Central memory CD4-positive, alpha-beta T cell (primary cell): Measurements from ENCODE around the gene AURKA.

Experiments
- DNase-seq: peaks from one replicate; pipeline ENCODE4 v3.0.0; 2022

AURKA gene

DNA sequence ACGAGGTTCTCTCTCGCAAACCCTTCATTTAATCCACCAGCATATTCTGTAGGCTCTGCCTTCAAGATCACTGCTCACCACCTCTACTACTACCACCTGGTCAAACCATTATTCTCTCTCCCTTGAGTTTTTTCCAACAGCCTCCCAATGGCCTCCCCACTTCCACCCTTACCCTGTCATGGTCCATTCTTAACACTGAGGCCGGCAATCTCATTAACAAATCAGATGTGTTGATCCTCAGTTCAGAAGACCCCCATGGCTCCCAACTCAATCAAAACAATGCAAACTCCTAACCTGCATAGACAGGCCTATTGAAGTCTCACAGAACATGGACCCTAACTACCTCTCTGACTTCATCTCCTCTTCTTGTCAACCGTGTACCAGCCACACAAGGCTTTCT lies 2.2 kb downstream of the AURKA start:
- no peak for DNase-seq

DNA sequence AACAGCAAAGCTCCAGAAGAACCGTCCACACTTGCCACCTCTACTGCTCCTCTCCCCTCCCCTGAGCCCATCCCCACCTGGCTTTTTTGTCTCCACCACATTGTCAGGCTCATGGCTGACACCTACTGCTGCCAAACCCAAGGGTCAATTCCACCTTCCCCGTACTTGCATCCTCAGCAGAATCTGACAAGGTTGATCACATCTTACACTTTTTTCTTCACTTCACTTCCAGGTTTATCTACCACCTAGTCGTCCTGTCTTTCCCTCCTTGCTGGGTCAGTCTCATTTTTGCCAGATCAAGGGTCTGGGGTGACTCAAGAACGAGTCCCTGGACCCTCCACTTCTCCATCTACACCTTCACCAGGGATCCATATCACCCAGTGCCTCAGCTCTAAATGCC lies 3.1 kb downstream of the AURKA start:
- DNase-seq = no peak

DNA sequence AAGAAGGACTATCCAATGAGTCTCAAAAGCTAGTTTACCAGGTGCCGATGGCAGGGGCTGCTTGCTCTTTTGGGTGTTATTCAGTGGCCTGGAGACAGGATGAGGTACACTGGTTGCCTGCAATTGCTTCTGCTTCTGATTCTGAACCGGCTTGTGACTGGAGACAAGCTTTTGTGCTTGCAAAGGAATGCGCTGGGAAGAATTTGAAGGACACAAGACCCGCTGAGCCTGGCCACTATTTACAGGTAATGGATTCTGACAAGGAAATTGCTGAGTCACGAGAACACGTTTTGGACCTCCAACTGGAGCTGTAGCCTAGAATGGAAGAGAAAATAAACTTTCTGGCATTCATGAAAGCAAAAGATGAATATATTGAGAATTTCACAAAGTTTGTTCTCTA lies 5.8 kb downstream of the AURKA start:
- DNase-seq = no peak

DNA sequence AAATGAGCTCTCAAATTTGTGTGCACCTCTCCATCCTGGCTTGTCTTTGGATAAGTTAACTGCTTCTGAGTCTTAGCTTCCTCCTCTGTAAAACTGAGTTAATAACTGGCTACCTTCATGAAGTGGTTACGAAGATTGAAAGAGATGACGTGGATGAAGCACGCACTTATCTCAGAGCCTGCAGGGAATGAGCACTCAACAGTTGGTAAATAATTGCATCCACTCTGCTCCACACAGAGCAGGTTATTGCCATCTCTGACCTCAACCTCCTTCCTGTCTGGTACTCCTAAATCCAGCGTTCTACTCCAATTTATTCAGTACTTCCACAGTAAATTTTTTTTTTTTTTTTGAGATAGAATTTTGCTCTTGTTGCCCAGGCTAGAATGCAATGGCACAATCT lies 6.9 kb downstream of the AURKA start:
- DNase-seq = no peak

DNA sequence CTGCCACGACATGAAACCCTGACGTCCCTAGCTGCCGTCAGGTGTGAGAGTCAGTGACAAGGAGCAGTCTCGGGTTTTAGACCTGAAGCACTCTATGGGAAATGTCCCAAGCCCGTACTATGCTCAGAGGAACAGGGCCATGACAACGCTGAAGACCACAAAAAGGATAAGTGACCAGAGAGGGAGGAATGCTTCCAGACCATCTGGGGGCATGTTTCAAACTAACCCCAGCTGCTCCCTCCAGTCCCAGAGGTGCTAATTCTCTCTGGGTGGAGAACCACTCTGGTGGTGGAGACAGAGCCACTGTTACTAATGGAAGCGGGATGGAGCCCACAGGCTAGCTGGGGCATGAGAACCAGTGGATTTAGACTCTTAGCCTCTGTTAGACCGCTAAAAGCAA lies 8.7 kb downstream of the AURKA start:
- DNase-seq = no peak

DNA sequence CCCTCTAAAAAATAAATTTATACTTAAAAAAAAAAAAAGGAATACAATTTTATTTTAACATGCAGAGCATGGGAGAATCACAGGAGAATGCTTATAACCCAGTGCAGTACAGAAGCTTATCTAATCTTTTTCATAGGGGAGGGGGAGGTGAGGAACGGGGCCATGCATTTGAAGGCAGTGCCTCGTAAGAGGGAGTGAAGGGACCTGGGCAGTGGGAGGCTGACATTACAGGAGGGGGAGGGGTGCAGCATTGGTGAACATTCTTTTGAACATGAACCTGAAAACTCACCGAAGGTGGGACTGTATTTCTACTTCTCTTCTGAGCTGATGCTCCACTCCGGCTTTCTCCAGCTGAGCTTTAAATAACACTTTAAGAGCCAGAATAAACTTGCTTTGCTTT lies 9.3 kb downstream of the AURKA start:
- DNase-seq = no peak

DNA sequence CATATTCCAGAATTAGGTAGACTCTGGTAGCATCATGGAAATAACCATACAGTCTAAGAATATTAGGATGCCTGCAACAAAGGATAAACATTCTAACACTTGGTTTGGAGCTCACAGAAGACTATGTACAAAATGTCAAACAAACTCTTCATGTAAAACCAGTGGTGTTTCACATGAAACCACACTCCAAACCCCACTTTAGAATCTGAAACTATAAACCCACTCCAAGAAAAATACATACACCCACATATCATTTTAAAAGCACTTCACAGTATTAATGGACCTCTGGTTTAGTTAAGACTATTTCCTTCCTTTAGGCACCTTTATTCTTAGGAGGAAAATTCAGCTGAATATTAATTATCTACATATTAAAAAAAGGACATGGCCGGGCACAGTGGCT lies 10.5 kb downstream of the AURKA start:
- no peak for DNase-seq

DNA sequence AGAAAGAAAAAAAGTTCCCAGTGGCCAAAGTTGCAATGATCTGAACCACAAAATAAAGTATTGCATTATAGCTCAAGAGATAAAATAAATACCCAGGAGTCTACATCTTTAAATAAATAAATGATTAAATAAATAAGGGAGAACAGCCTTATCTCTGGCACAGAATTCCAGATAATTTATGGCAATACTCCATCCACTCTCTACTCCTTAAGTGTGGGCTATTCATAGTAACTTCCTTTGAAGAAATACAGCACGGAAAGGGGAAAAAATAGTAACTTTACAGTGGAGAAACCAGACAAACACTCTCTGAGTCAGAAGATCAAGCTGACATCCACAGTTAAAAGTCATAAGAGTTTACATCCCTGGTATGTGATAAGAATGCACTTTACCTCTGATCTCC lies 11.6 kb downstream of the AURKA start:
- no peak for DNase-seq

DNA sequence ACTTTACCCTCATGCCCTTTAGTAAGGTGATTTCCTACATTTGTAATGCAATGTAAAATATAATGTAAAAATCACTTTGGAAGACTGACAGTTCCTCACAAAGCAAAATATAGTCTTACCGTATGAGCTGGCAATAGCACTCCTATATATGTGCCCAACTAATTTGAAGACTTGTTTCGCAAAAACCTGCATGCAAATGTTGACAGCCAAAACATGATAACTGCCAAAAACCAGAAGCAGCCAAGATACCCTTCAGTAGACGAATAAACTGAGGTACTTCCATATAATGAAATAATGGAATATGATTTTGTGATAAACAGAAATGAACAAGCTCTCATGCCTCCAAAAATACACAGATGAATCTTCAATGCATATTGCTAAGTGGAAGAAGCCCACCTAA lies 13.6 kb downstream of the AURKA start:
- DNase-seq = no peak

DNA sequence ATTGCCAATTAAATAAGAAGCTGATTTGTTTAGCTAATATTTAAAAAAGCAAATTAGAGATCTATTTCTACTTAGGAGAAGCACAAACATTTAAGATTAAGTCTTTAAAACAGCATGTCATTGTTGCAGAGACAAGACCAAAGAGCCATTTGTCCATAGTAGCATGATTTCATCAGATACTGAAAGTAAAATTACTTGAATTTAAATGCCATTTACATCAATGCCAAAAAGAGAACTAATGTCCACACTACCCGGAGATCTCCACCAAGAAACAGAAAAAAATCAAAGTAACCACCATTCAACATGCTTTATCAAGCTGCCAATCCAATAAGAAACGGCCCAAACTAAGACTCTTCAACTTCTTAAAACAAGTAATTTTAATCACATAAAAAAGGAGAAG lies 15.7 kb downstream of the AURKA start:
- DNase-seq = no peak

DNA sequence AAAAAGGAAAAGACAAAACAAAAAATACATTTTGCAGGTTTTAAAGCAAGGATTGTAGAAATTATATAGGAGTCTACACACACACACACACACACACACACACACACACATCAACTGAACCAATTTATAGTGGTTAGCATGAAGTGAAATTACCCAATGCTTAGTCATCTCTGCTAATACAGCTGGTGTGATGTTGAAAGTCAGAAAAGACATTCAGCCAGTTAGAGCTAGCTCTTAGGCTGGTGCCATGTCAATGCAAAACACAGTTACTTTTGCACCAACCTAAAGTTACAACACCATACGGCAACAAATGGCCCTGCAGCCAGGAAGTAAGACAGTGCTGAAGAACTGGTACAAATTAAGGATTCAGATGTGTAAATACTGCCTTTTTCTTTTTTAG lies 18.1 kb downstream of the AURKA start:
- no peak for DNase-seq

DNA sequence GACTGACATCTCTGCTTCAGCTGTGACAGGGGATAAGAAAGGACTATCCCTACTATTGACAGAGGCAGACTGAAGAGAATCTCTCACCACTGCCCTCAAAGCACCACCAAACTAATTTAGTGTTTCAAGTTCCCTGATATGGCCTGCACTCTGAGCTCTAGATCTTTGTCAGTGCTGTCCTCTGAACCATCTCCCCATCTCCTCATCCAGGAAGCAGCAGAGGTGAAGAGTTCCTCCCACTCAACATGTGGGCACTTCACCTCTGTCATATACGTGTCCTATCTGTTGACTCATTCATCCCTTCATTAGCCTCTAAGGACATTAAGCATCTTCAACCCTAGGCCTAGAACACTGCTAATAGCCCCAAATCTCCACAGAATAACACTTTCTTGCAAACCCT lies 19.2 kb downstream of the AURKA start:
- DNase-seq = no peak

DNA sequence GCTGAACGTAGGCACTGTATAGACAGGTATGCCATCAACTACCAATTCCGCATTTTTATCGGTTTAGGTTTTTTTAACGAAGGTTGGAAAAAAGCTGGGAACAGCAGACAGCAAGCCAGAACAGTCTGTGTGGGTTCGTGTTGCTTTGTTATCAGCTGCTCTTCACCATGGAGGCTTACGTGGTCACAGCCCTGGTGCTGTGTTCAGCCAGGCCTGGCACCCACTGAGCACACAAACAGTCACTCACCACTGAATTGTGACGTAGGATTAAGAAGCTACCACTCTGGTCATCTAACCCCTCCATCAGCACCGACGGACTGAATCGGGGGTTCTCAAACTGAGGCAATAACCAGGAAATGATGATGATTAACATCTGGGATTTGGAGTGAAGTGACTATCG lies 20.0 kb downstream of the AURKA start:
- DNase-seq = no peak

DNA sequence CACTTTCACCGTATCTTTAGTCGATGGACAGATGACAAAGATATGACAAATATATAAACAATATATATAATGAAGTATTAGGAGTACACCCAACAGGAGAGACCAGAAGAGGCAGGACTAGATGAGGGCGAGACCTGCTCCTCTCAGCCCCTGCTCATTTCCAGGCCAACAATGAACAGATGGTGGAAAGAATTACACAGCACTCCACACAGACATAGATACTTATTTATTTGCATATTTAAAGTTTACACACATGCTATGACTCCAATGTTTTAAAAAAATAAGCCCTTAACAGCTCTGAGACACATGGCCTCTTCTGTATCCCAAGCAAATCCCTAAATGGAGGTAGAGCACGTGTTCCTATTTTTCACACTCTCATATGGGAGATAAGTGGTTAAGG lies 22.8 kb downstream of the AURKA start:
- no peak for DNase-seq

DNA sequence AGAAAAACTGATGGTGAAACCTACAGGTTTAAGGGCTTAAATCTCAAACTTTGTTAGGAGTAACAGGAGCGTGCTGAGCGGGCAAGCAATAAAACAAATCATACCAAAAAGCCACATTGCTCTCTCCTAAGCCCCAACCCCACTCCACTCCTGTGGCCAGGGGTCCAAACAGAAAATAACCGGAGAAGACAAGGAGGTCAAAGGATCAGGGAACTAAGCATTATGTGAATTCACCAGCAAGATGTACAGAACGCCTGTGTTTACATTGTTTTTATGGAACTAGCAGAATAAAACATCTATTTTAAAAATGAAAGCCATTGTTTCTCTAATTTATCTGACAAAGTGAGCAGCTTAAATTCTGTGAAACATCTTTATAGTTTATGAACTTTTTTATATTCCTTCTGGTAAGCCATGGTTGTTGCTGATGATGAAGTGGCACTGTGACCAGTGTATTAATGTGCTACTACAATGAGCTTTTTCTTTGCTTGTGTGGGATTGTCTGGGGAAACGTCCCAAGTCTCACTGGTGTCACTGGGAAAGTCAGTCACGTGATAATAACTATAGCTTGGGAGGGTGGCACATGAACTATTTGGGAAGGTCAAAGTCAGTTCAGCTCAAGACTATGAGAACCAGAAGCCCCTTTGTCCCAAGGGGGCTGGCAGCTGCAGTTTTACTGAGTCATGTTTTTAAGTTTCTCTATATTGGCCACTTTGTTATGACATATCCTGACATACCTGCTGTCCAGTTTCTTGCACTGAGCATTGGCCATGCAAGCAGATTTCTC lies 23.5 kb downstream of the AURKA start:
- DNase-seq = no peak

DNA sequence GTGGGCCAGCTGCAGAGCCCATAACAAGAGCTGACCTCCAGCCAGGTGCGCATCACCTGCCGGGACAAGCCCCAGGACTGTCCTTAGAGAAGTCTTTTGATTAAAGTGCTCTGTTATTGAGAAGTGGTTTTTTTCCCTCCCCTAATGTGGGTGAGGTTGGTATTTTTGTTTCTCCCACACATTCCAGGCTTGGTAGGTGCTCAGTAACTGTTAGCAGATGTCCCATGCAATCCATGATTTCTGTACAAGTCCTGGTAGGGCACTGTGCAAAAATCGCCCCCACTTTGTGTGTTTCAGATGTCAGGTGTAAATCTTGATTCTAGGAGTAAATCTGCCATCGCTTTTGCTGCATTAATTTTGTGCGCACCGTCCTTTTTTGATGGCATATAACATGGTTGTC lies 28.5 kb downstream of the AURKA start:
- no peak for DNase-seq

DNA sequence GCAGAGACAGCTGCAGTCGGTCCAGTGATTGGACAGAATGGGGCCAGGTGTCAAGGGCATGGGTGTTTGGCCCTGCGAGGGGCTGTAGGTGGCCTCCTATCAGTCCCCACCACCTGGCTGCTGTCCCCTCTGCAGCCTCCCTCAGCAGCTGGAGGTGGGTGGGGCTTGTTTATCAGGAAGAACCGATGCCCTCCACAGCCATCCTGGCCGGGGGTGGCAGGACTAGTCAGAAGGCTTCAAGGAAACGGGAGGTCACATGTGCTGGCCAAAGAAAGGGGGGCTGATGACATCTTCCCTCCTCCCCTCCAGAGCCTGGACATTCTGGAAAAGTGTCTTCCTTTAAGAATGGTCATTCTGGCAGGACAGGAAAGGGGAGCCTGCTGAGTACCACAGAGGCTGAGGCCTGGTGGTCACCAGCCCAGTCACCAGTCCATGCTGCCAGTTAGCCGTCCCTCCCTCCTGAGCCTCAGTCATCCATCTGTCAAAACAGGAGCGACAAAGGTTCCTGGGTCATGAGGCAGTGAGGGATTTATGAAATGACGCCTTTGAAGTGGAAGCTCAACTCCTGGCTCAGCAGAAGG lies 29.1 kb downstream of the AURKA start:
- no peak for DNase-seq

DNA sequence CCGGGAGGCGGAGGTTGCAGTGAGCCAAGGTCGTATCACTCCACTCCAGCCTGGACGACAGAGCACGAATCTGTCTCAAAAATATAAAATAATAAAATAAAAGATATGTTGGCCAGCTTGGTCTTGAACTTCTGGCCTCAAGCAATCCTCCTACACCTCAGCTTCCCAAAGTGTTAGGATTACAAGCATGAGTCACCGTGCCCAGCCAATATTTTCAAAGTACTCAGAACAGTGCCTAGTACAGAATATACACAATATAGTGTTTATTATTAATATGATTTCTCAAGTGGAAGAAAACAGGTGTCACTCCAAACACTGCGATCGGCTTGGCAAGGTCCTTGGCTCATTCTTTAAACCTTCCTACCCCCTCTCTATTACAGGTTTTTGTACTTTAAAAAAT lies 30.1 kb downstream of the AURKA start:
- no peak for DNase-seq

DNA sequence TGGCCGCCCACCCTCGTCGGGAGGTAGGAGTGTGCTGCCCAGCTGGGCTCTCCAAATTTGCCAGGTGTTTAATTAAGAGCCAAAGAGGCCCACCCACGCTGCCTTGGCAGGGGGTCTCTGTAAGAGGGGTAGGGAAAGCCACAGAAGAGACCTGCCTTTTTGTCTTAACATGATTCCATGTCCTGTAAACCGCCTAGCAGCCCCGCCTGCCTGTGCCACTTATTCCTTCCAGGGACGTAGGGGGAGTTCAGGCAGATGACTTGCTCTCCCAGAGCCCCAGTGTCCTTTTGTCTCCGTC lies 31.2 kb downstream of the AURKA start:
- DNase-seq = no peak

DNA sequence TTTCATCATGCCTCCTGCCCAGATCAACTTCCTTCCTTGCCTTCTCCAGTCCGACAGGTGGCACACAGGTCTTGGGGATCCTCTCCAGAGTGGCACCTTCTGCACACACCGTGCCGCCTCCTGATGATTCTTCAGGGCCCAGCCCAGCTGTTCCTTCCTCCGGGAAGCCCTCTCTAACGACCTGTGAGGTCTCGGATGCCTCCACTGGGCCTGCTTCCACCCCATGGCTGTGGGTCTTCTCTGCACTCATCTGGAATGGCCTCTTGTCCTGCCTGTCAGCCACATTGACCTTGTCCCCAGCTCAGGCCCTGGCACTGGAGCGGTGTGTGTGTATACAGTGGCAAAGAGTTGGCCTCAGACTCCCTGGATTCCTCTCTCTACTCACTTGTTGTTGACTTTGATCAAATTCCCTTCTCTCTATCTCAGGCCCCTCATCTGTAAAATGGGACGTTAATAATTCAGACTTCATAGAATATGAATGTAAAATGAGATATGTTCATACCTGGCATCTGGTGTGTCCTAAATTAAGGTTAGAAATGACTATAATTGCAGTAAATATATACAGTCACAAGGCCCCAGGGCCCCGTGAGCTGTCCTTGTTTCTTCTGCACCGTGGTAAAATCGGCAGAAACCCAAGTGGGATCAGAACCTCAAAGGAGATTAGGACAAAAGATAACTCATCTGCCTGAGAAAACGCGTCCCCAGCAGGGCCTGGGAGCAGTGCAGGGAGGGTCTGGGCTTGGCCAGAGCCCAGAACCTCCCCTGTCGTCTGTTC lies 31.7 kb downstream of the AURKA start:
- DNase-seq = no peak

DNA sequence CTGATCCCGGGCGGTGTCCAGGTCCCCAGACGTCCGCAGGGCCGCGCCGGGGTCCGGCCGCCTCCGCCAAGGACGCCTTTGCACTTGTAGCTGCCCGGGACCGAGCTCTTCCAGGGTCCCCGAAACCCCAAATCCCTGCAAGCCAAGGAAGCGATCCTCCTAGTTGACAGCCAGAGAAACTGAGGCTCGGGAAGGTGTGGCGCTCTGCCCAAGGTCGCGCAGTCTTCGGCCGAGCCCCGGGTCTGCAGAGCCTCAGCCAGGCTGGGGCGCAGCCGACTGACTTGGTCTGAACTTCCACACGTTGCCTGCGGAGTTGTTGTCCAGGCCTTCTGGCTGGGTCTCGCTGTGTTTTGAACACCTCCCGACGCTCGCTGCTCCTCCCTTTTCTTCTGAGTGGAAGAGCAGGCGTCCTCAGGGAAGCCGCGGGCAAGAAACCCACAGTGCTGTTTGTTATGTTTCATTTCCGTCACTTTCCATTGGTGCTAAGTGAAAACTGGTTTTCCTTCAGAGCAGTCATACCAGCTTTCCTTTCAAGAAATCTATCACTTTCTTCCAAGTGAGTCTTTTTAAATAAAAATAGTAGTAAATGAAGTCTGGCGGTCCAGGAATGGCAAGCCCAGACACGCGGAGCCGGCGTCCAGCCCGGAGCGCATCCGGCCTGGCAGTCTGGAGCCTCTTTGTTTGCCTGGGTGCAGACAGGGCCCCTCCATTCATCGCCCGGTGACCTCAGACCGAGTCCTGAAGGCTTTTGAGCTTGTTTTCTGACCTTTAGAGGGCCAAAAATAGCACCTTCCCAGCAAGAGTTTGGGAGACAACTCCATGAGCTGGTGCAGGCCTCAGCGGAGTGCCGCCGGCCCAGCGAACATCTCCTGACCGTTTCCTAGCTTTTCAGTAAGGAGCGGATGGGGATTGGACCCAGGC lies 32.5 kb downstream of the AURKA start:
- peak; percentile 5 for DNase-seq

DNA sequence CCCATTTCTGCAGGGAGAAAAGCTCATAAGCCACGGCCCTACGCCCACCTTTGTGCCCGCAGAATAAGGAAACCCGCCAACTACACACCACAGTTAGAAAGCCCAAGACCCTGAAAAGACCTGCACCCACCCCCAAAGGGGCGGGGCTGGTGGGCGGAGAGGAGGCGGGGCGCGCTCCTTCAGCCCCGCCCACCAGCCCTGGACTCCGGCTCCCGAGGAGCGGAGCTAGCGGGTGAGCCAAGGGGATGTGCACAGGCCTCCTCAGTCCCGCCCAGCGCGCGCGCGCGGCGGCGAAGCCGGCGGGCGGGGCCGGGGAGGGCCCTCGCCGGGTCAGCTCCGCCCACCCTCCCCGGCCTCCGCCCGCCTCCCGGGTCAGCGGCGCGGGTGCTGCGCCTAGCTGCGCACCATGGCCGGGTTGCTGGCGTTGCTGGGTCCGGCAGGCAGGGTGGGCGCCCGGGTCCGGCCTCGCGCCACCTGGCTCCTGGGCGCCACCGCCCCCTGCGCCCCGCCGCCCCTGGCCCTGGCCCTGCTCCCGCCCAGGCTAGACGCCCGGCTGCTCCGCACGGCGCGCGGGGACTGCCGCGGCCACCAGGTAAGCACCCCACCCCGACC lies 33.3 kb downstream of the AURKA start, which contains the start of gene FAM210B:
TSS of gene FAM210B (plus strand) at position 375 of the 612 bp plus-strand sequence. CDS start at position 407, 32 bp downstream.
- DNase-seq = peak; percentile 79

DNA sequence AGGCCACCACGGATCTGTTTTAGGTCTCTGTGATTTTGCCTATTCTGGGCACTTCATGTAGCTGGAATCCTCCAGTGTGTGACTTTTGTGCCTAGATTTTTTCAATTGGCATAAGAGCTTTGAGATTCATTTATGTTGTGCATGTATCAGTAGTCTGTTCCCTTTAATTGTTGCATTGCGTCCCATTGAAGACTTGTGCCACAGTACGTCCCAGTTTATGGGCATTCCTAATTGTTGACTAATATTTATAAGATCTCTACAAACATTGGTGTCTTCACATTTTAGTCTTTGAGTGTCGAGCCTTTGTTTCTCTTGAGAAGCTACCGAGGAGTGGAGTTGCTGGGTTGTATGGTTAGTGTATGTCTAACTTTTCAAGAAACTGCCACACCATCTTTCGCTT lies 33.9 kb downstream of the AURKA start:
- no peak for DNase-seq
